ENCODE results near the gene CFAP20DC. TPM values are rescaled to one million over a fixed set of nuclear protein-coding genes. Genes with fewer than 3 reads are reported as not detected.
"Not testable (repeated sequence)": the region's sequence is repeated elsewhere in the genome, so short reads cannot be mapped to it uniquely, and the experiment has no call there.

CFAP20DC gene
- polyA plus RNA-seq, 3 donors: 0.32 to 0.36 TPM; not detected in 1

GRCh38 chr3:58695284-58695683, 354.5 kb downstream of the CFAP20DC start:
- WGBS, 3 donors: 75 to 82% (median 79%) methylated on average over 4 of the region's 4 CpGs
- not testable (repeated sequence) for H3K27ac ChIP-seq (ENCODE audit: low read depth, low read length)

- WGBS, 3 donors: 39 to 60% (median 45%) methylated on average over 7 of the region's 7 CpGs
- H3K27ac ChIP-seq (ENCODE audit: low read depth, low read length): no peak overlapping the region
Measured at GRCh38 chr3:58693940-58694850, 355.6 kb downstream of the CFAP20DC start.

GRCh38 chr3:58692484-58692883, 357.3 kb downstream of the CFAP20DC start:
- no peak overlapping the region for H3K27ac ChIP-seq (ENCODE audit: low read depth, low read length)
- 73 to 93% (median 89%) methylated on average over 1 of the region's 1 CpG for WGBS, 3 donors
